Measurements from ENCODE around the gene CUL7.
"Not testable (repeated sequence)": the region's sequence is repeated elsewhere in the genome, so short reads cannot be mapped to it uniquely, and the experiment has no call there.

The CUL7 gene

GRCh38 chr6:43043310-43043709, 10.3 kb downstream of the CUL7 start:
- DNase-seq = no peak

GRCh38 chr6:43041475-43041874, 12.2 kb downstream of the CUL7 start:
- DNase-seq = not testable (repeated sequence)

GRCh38 chr6:43040542-43041257, 13.0 kb downstream of the CUL7 start:
- no peak for DNase-seq

- DNase-seq = no peak
Observed at GRCh38 chr6:43038727-43039126, 14.9 kb downstream of the CUL7 start.

GRCh38 chr6:43037706-43038105, 15.9 kb downstream of the CUL7 start:
- DNase-seq = no peak

GRCh38 chr6:43037197-43037596, 16.5 kb downstream of the CUL7 start:
- DNase-seq = no peak

GRCh38 chr6:43036712-43037111, 16.9 kb downstream of the CUL7 start:
- DNase-seq = no peak

- DNase-seq = no peak
Observed at GRCh38 chr6:43035495-43036194, 18.0 kb downstream of the CUL7 start.

GRCh38 chr6:43034190-43034525, 19.5 kb downstream of the CUL7 start:
- no peak for DNase-seq

GRCh38 chr6:43033496-43034189, 20.0 kb downstream of the CUL7 start:
- no peak for DNase-seq

- DNase-seq = no peak
Observed at GRCh38 chr6:43032326-43032725, 21.3 kb downstream of the CUL7 start.

GRCh38 chr6:43029120-43029519, 24.5 kb downstream of the CUL7 start:
- no peak for DNase-seq

GRCh38 chr6:43026365-43026764, 27.3 kb downstream of the CUL7 start:
- no peak for DNase-seq

- DNase-seq = no peak
Observed at GRCh38 chr6:43024436-43024835, 29.2 kb downstream of the CUL7 start.

- peak; percentile 67 for DNase-seq
Observed at GRCh38 chr6:43021270-43022047, 32.2 kb downstream of the CUL7 start, which contains the start of gene RRP36. RRP36 (plus strand) TSS chr6:43021623; CDS start chr6:43021655, 32 bp downstream.

- no peak for DNase-seq
Observed at GRCh38 chr6:43020847-43021246, 32.8 kb downstream of the CUL7 start.

GRCh38 chr6:43020052-43020705, 33.5 kb downstream of the CUL7 start:
- DNase-seq = no peak

GRCh38 chr6:43019152-43019551, 34.5 kb downstream of the CUL7 start:
- no peak for DNase-seq

- DNase-seq = no peak
Observed at GRCh38 chr6:43016943-43017334, 36.7 kb downstream of the CUL7 start.

GRCh38 chr6:43016176-43016942, 37.3 kb downstream of the CUL7 start:
- DNase-seq = no peak

- no peak for DNase-seq
Observed at GRCh38 chr6:43014434-43014909, 39.2 kb downstream of the CUL7 start.

Data from NCI-H1092 treated with DMSO at 0.1 percent for 48 hours (cell line).